GM18508 (cell line): ENCODE measurements around the gene ENPP1.

ENCODE experiments used
- ATAC-seq: cut with Tn5 transposase; IDR thresholded peaks from one replicate; pipeline ENCODE4 v1.9.1; 2021; ENCODE audit warnings: moderate number of reproducible peaks; ENCODE audit not compliant: insufficient read depth, unreplicated experiment

ENPP1 gene

DNA sequence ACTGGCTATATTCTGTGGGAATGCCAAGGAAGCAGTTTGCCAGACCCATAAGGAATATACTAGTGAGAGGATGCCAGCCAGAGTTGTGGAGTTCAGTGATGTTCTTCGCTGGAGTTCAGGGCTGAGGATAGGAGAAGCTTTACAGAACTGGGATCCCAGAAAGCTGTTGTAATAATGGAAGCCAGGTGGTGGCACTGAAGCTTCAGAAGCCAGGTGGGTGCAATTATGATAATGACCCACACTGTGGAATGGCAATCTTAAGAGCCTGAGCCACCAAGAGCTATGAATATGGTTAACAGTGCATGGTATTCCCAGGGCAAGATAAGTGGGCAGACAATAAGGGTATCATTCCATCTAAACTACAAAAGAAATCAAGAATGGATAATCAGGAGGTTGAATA, 25.1 kb upstream of the ENPP1 start:
- ATAC-seq, result no peak

DNA sequence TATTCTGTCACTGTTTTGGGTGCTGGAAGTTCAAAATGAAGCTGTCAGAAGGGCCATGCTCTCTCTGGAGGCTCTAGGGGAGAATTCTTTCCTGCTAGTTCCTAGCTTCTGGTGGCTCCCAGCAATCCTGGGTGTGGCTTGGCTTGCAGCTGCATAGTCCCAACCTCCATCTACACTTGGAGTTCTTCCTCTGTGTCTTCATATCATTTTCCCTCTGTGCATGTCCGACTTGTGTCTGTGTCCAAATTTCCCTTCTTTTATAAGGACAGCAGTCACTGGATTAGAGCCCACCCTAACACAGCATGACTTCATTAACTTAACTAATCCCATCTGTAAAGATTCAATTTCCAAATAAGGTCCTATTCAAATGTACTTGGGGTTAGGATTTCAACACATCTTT, 23.3 kb upstream of the ENPP1 start:
- no peak for ATAC-seq

DNA sequence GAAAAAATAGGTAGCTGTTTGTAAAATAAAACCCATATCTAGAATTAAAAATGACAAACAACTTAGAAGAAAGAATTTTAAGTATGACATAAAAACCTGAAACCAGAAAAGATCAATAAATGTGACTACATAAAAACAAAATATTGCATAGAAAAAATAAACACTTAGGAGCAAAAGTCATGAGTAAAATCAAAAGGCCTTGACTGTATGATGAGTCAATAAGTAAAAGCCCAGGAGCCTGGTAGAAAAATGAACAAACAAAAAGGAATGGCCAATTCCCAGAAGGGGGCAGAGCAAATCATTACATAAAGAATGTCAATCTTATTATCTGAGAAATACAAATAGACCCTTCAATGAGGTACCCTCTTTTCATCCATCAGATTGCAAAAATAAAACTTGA, 20.7 kb upstream of the ENPP1 start:
- no peak for ATAC-seq

DNA sequence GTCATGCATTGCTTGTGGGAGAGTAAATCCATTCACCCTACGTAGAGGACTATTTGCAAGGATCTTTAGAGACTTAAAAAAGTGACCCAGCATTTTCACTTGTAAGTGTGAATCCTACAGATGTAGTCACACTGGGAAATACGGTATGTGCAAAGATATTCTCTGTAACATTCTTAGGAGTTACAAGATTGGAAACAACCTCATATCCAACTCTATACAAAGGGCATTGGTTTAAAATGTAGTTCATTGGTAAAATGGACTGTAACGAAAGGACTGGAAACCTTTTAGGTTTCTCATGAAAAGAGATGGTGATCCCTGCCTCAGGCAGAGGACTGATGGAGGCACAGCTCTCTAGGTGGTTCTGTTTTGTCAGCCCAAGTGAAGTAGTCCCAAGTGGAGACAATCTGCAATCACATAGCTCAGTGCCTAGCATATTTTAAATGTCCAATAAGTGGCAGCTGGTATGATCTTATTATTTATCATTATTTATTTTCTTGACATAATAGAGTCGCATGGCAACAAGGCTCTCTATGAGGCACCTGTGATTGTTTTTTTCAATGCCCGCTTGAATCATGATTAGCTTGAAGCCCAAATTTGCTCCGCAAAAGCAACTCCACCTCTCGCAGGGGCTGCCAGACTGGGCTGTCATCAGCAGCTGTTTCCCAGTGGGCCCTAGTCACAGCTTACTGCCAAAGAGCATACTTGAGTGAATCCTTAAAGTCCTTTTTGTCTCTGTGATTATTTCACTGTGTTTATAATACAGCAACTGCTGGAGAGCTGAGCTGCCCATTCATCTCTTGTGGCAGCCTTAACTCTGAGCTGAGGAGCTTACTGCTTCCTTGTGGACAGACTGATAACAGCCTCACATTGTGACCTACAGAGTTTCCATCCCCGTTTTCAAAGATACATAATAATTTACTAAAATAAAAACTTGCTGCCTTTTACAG, 19.8 kb upstream of the ENPP1 start:
- no peak for ATAC-seq

DNA sequence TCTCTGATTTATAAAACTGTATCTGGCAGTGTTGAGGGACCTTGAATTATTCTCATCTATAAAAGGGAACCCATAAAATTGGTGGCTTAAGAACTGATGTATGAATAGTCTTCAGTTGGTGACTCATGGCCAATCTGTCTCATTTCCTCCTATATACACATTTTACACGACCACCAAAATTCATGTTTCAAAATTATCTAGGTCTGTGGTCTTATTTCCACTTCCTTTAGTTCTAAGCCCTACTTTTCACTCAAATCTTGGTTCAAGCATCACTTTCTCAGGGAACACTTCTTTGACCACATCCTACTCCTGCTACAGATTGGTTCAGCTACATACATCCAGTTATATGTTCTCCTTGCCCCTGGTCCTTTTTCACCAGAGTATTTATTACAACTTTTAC, 18.6 kb upstream of the ENPP1 start:
- no peak for ATAC-seq

DNA sequence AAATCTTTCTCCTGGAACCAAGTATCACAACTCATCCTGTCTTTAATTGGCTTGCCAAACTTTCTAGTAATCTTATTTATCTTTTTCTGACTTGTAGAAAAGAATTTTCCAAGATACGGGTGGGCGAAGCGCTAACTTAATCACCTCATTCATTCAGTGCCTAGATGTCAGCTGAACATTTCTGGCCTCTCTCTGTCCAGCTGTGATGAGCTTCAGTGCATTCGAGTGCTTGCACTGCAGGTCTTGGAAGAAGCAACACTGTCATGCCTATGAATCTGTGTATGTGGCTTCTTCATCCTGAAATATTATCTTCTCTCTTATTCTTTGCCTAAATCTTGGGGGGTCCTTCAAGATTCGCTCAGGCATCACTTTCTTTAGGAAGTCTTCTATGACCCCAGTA, 16.3 kb upstream of the ENPP1 start:
- ATAC-seq, result no peak

DNA sequence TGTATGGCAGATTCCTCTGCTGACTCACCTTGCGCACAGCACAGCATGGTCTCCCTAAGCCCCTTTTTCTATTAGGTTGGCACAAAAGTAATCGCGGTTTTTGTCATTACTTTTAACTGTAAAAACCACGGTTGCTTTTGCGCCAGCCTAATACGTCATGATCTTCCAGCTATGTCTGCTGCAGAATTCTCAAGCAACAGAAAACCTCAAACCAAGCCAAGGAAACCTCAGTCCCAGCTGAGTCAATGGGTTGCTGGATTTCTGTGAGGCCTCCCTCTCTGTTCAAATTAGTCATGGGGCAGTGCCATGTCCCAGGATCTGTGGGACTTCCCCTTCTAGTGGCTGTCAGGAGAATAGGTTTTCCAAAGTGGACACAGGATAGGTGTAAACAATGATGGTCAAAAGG, 15.7 kb upstream of the ENPP1 start:
- ATAC-seq, result no peak

DNA sequence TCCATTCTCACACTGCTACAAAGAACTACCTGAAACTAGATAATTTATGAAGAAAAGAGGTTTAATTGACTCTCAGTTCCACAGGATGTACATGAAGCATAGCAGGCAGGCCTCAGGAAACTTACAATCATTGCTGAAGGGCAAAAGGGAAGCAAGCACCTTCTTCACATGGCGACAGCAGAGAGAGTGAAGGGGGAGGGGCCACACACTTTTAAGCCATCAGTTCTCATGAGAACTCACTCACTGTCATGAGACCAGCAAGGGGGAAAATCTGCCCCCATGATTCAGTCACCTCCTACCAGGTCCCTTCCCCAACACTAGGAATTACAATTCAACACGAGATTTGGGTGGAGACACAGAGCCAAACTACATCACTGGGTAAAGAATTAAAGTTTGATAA, 12.5 kb upstream of the ENPP1 start:
- ATAC-seq, result no peak

DNA sequence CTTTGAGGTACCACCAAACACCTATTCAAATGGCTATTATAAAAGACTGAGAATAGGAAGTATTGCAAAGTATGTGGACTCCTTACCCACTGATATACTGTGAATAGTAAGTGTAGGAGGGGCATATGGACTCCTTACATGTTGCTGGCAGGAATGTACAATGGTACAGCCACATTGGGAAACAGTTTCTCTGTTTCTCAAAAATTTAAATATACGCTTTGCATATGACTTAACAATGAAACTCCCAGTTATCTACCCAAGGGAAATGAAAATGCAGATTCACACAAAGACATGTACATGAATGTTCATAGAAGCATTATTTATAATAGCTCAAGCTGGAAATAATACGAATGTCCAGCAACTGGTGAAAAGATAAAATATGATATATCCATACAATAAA, 5.5 kb upstream of the ENPP1 start:
- ATAC-seq, result no peak

DNA sequence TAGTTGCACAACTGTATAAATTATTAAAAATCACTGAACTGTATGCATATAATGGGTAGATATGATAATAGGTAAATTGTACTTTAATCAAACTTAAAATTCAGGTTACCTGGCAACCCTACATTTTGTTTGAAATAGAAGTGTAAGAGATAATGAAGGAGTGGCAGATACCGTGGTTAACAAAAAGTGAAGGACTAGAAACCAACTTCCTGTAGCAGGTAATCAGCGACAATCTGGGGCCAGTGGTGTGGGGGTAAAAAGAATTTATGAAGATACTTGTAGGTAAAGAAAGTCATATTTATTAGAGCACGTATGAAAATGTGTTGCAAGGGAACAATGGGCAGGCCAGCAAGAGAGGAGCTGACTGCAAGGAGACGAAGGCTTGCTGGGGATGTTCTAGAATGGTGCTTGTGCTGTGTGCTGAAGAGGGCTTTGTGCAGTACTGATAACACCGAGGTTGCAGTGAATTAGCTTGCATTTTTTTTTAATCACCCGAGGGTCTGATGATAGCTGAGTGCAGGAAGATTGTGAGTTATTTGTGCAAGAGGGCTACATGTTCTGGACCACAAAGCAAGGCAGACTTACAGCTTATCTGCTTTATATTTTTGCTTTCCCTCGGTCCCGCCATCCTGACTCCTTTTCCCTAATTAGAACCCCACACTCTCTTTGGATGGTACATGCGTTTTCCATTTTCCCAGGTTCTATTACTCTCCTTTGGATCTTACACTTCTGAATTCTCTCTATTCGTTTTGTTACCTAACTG, 4.6 kb upstream of the ENPP1 start:
- ATAC-seq, result no peak

DNA sequence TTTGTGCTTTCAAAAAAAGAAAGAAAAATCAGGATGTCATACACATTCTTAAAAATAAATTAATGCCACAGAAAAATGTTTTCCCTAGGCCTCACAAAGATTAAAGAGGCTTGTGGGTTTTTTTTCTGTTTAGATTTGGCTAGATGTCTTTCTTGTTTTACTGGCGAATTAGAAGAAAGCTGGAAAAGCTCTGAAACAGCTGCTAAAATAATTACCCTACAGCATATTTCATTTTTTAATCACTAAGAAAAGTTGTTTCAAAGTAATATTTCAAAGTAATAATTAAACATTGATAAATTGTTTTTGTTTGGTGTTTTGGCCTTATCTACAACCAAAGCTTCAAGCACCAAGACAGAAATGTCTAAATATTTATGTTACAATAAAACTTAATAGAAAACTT, 3.7 kb upstream of the ENPP1 start:
- no peak for ATAC-seq

DNA sequence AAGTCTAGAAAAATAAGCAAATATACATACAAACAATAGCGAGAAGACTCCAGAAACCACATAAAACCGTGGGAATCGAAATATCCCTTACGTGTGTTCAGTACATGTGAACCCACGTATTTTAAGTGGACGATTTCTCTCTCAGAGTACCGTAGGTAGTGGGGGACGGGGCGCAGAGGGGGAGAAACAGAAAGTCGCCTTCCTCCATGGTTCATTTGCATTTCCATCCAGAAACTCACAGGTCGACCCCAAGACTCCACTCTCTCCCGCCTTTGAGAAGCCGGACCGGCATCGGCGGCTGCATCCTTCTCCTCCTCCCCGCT, 538 bp upstream of the ENPP1 start:
- ATAC-seq, result no peak

DNA sequence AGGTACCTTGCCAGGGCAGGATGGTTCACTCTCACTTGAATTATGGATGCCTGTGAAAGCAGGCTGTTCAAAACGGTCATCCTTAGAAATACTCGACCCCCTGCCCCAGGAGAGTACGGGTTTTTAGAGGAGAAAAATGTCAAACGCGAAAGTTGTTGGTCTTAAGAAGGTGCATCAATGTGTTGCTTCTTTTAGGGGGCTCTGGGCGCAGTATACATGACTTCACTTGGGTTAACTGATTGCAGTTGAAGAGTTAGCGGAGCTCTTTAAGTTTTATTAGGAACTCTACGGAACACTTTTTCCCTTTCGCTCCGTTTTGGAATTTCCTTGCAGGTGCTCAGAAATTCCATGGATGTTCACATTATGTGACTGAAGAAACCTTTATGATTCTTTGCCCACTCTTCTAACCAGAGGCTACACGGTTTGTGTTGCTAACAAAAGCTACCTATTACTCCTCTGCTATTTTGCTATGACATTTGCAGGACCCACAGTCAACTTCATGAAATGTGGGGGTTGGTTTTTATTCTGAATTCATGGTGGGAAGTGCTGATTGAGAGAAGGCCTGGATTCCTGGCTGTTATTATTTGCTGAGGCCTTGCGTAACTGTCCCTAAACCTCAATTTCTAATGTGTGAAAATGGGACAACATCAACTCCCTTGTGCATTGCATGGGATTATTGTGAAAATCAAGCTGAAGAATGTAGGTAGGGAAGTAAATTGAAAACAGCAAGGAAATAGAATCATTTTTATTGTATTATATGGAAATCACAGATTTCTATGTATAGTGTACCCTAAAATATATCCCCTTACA, 845 bp downstream of the ENPP1 start:
- ATAC-seq, result no peak

DNA sequence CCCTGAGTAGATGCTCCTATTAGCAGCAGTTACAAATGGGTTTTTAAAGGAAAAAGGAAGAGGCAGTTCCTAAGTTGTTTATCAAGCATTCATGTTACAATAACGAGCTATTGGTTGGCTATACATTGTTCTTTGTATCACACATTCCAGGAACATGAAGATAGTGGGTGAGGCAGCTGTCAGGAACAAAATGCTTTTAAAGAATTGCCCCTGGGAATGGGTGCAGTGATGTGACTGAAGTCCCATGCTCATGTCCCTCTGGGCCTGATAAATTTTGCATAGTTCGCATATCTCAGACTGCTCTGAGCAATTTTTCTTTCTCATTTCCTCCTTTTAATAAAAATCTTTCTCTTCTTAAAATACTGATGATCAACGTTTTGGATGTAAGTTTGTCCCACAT, 3.7 kb downstream of the ENPP1 start:
- ATAC-seq, result no peak

DNA sequence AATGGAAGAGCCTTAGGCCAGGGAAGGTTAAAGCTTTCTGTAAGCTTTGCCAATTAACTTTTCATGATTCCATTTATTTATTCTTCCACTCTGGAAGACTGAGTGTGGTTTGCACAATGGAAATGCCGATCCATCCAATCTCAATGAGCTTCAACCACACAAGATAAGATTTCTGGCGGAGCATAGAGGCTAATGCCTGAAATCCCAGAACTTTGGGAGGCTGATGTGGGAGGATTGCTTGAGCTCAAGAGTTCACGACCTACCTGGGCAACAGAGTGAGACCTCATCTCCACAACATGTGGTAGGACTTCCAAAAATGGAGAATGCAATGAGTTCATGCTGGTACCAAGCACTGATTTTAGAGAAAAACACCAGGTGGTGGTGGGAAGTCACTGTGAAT, 6.2 kb downstream of the ENPP1 start:
- ATAC-seq, result no peak

DNA sequence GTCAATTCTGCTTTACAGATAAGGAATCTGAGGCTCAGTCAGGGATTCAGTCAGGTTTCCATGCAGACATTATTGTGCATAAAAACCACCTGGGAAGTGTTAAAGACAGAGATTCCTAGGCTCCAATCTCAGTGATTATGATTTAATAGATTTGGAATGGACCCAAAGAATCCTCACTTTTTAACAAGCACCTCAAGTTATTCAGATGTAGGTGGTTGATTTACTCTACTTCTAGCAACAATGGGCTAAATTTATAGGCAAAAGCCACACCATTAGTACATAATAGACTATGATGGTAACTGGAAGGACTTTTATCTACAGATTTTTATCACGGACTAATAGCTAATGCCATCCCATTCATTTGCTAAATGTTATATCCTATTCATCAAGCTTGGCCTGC, 9.0 kb downstream of the ENPP1 start:
- ATAC-seq, result no peak

DNA sequence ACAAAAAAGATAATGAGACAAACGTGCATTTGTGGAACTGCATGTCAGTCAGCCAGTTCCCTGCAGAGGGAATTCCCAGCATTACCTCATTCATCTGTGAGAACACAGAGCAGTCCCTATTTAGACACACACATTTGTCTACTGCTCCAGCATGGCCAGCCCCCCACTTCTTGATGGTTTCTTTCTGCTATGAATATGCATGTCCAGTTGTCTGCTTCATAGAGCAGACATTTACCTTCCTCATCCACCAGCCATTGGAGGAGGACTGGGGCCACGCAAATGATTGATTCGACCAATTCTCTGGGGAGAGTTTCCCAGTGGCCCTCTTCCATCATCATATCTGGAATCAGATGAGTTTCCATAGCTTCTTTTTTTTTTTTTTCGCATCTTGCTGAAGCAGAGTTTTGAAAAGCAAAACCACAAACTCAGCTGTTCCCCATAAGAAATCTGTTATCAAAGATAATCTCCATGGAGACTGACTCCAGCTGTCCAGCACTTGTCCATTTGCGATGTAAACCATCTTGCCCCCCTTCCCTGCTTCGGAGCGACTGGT, 11.8 kb downstream of the ENPP1 start:
- ATAC-seq, result no peak

DNA sequence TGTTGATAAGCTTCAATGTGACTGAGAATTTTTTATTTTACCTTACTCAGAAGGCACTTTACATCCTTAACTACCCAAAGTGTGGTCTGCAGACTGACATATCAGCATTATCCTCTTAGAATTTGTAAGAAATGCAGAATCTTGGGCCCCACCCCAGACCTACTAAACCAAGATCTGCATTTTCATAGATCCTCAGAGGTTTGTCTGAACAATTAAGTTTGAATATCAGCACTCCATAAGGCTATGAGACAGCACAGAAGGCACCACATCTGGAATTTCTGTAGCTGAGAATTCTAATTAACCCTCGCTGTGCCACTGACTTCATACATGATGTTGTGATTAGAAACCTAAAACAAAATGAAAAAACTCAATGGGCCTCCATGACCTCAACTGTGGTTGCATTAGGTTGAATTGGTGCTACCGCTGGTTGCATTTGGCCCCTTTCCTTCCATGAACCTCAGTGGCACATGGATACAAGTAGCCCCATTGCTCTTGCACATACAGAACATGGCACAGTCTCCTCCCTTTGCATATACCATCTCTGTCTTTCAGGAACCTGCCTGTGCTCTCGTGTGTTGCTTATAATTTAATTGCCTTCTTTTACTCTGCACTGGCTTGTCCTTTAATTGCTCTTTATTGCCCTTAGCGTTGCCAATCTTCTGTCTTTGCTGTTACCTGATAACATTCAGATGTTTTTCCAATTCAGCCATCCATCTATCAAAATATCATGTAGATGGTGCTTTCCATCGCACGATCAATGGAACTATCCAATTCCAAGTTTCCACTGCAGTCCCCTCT, 13.4 kb downstream of the ENPP1 start:
- no peak for ATAC-seq

DNA sequence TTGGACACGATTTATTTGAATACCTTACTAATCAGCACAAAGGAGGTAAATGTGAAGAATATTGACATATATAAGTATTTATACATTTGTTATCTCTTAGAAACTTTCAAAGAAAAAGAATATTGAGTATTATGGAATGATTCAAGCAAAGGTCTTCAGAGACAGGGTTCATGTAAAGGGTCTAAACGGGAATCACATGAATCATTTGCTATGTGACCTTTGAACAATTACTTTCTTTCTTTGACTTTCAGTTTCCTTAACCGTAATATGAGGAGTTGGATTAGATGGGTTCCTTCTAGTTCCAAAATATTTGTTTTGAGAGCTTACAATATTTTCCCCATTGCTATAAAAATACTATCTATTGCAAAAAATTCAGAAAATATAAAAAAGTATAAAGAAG, 14.3 kb downstream of the ENPP1 start:
- no peak for ATAC-seq
